Stimulated activated CD4-positive, alpha-beta T cell treated with anti-CD3 and anti-CD28 coated beads, TNF-alpha, amount 100 ng/mL, for 24 hours (primary cell): ENCODE data around the gene FBXL19.

Experiments used
- DNase-seq, 3 experiments: peaks; one replicate each; pipeline ENCODE4 v3.0.0-alpha.2; 2020; ENCODE audit warnings: low read depth in 3 of 3

FBXL19 gene

DNA sequence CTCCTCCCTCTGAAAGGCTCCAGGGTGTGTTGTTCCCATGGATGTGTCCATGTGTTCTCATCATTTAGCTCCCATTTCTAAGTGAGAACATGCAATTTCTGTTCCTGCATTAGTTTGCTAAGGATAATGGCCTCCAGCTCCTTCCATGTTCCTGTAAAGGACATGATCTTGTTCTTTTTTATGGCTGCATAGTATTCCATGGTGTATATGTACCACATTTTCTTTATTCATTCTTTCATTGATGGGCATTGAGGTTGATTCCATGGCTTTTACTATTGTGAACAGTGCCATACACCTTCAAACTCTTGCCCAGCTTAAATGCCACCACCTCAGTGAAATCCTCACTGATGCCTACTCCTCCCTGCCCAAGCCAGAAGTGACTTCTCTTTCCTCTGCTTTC is 21.0 kb downstream of the FBXL19 start:
- DNase-seq, result no peak

- no peak for DNase-seq
Measured at GRCh38 chr16:30946671-30947540, 23.5 kb downstream of the FBXL19 start.

DNA sequence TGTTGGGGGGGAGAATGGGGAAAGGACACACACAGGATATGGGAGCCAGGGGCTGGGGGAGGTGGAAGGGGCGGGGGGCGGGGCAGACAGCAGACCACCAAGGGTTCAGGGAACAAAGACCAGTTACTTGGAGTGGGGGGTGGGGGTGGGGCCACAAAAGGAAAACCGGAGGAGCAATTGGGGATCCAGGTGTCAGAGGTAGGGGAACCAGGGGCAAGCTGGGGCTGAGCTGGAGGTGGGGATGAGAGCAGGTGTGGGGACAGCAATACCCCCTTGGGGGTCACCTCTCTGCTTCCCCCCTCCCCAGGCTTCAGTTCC is 24.1 kb downstream of the FBXL19 start:
- no peak for DNase-seq

DNA sequence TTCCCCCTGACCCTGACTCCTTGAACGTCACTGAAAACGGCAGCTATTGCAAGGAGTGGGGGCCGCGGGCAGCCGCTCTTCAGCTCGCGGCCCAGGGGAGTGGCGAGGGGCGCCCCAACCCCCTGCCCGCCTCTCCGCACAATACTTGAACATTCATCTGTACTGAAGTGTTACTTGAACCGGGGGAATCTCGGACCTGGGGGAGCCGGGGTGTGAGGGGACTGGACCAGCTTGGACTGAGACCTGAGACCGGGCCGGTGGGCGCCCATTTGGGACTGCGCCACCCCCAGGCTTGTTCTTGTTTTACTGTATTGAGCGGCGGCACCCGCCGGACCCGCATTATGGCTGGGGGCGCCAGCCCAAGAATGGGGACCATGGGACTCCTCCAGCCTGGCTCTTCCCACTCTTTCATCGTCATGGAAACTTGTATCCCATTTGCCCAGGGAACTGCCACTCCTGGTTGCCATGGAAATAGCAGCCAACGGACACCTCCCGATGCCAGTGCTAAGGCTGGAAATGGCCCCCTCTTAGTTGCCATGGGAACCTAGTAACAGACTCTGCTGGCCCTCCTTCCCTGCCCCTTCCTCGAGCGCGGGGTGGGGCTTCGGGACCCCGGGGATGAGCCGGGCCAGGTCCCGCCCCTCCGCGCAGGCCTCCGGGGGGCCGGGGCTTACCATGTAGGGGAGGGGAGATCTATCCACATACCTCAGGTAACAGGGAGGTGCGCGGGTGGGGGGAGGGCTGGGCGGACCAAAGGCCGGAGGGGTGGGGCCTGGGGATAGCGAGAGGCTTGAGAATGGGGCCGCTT is 24.7 kb downstream of the FBXL19 start:
- no peak for DNase-seq

DNA sequence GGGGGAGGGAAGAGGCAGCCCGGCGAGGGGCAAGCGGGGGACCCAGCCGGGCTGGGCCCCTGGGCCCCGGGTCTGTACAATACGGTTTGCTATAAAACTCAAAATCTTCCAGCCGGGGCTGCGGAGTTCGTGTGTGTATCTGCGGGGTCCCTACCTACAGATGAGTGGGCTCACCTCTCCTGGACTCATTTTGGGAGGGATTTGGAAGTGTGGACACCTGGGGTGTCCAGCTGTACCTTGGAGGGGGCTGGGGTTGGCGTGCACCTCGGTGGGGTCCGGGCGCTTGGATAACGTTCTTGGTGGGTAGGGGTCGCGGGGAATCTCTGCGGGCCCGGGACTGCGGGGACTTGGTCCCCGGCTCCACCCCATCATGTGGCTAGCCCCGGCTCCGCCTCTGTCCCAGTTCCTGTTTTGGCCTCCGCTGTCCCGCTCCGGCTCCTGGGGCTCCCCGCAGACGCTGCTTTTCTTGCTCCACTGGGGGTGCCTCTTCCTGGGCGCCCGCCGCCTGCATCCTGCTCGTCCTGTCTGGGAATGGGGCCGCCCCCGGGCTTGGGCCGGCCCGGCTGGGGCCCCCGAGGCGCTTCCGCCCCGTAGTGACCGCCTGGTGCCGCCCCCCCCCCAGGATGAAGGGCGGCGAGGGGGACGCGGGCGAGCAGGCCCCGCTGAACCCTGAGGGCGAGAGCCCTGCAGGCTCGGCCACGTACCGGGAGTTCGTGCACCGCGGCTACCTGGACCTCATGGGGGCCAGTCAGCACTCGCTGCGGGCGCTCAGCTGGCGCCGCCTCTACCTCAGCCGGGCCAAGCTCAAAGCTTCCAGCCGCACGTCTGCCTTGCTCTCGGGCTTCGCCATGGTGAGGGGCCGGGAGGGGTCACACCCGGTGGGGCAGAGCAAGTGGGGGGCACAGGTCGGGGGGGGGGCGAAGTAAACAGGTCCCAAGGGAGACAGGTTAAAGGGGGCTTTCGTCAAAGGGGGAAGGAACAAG is 25.6 kb downstream of the FBXL19 start, which contains the start of gene ORAI3:
Gene ORAI3 (plus strand): TSS at position 402 of the 983 bp plus-strand sequence. CDS start 222 bp downstream, at position 624.
- DNase-seq, result peak in 1 of 3 experiments; percentile 52

- DNase-seq, result peak in 1 of 3 experiments; percentile 43
Measured at GRCh38 chr16:30949650-30950515, 26.5 kb downstream of the FBXL19 start.

- no peak for DNase-seq
Measured at GRCh38 chr16:30950516-30951065, 27.2 kb downstream of the FBXL19 start.

- no peak for DNase-seq
Measured at GRCh38 chr16:30951193-30951592, 27.8 kb downstream of the FBXL19 start.

GRCh38 chr16:30951750-30952149 is 28.4 kb downstream of the FBXL19 start:
- DNase-seq, result no peak

DNA sequence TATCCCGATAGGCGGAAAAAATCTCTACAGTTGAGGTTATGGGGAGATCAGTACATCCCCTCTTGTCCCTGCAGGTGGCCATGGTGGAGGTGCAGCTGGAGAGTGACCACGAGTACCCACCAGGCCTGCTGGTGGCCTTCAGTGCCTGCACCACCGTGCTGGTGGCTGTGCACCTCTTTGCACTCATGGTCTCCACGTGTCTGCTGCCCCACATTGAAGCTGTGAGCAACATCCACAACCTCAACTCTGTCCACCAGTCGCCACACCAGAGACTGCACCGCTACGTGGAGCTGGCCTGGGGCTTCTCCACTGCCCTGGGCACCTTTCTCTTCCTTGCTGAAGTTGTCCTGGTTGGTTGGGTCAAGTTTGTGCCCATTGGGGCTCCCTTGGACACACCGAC is 29.7 kb downstream of the FBXL19 start:
- no peak for DNase-seq

DNA sequence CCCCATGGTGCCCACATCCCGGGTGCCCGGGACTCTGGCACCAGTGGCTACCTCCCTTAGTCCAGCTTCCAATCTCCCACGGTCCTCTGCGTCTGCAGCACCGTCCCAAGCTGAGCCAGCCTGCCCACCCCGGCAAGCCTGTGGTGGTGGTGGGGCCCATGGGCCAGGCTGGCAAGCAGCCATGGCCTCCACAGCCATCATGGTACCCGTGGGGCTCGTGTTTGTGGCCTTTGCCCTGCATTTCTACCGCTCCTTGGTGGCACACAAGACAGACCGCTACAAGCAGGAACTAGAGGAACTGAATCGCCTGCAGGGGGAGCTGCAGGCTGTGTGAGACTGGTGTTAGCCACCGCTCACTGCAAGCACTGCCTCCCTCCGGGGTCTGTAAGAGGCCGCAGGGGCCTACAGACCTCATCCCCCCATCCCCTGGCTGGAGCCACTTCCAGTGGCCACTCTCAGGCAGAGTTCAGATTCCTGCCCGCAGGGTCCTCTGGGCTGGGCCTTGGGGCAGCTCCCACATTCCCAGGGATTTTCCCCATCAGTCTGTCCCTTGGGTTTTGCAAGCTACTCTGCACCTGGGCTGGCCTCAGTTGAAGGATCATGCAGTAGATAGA is 30.2 kb downstream of the FBXL19 start:
- DNase-seq, result peak; percentile 29 to 65 (median 42)

DNA sequence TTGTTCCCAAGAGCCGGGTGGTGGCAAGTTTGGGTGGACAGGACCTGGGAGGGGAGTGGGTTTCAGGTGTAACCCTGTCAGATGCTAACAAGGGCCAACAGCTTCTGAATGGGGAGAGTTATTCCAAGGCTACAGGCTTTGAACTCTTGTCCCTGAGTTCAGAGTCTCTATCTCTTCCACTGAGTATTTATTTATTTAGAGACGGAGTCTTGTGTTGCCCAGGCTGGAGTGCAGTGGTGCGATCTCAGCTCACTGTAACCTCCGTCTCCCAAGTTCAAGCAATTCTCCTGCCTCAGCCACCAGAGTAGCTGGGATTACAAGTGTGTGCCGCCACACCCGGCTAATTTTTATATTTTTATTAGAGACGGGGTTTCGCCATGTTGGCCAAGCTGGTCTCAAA is 31.6 kb downstream of the FBXL19 start:
- no peak for DNase-seq

GRCh38 chr16:30956601-30957455 is 33.5 kb downstream of the FBXL19 start:
- peak; percentile 80 to 94 (median 87) for DNase-seq

GRCh38 chr16:30957456-30958174 is 34.2 kb downstream of the FBXL19 start, which contains the start of gene SETD1A:
Gene SETD1A, plus strand, starts transcription at chr16:30957754. Its CDS starts 978 bp downstream, at chr16:30958732.
- DNase-seq, result peak; percentile 92 to 97 (median 96)

- no peak for DNase-seq
Measured at GRCh38 chr16:30958175-30959079, 35.1 kb downstream of the FBXL19 start.

DNA sequence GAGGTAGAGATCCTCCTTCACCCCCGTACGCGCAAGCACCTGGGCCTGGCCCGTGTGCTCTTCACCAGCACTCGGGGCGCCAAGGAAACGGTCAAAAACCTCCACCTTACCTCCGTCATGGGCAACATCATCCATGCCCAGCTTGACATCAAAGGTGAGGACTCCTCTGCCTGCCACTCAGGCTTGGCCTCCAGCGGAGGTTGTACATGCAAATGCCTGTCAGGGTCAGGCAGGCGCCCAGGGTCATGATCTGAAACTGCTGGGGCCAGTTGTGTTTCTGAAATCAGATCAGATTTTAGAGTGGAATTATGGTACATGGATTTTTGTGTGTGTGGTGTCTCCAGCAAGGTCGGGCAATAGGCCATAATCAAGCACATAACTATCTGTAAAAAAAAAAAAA is 38.0 kb downstream of the FBXL19 start:
- DNase-seq, result no peak

GRCh38 chr16:30963925-30964511 is 40.6 kb downstream of the FBXL19 start:
- no peak for DNase-seq
